Activated T-helper 1 cell treated with anti-CD3 and anti-CD28 coated beads, Interleukin-12 subunit alpha, Interleukin-12 subunit beta, Interleukin-2, Interleukin-4 antibody, amounts not matched to agents 30 ng/mL and 10 ng/mL and 1 ng/mL, durations not matched to agents 14 hours and 24 hours and 36 hours (primary cell): Measurements from ENCODE around the gene TMEM51. TPM values are rescaled to one million over a fixed set of nuclear protein-coding genes. Genes with fewer than 3 reads are reported as not detected.

Experiments used
- DNase-seq: peaks from one replicate; pipeline ENCODE4 v3.0.0; 2021; ENCODE audit warnings: low spot score
- H3K27ac Mint-ChIP-seq: one replicate; pipeline ENCODE4 v1.8.0; 2021; ENCODE audit warnings: mild to moderate bottlenecking, mixed read lengths
- H3K27me3 Mint-ChIP-seq: one replicate; pipeline ENCODE4 v1.8.0; 2022; ENCODE audit warnings: mild to moderate bottlenecking, moderate library complexity, mixed read lengths; ENCODE audit not compliant: insufficient read depth
- H3K36me3 Mint-ChIP-seq: one replicate; pipeline ENCODE4 v1.8.0; 2021; ENCODE audit warnings: low read depth, mixed read lengths
- H3K4me1 Mint-ChIP-seq: one replicate; pipeline ENCODE4 v1.8.0; 2021; ENCODE audit warnings: low read depth, mixed read lengths
- H3K4me3 Mint-ChIP-seq: one replicate; pipeline ENCODE4 v1.8.0; 2021; ENCODE audit warnings: mild to moderate bottlenecking, moderate library complexity, mixed read lengths
- H3K9me3 Mint-ChIP-seq: one replicate; pipeline ENCODE4 v1.8.0; 2021; ENCODE audit warnings: mixed read lengths
- intact Hi-C: fragments of 100-400 bp; cut with micrococcal nuclease; formaldehyde crosslinking; loops from one replicate; pipeline ENCODE4 v1.15.1; 2024
- total RNA-seq: library from RNA; stranded (reverse); gene quantifications from 2 replicates; pipeline ENCODE4 v1.2.3, GENCODE V29; 2022

TMEM51 gene
- total RNA-seq, 1 donor from 2014 or later = 0.21 TPM

- Mint-ChIP-seq H3K4me3 (no peak overlapping the region), H3K9me3 (no peaks in the 10 kb centered on the region), H3K4me1 (peaks cover 9% of the 10 kb centered on the region), H3K27ac (no peak overlapping the region), H3K36me3 (no peaks in the 10 kb centered on the region), H3K27me3 (peaks cover 16% of the 10 kb centered on the region)
- DNase-seq = no peak
- intact Hi-C loops = no loop called here
Measured at GRCh38 chr1:15178571-15179484, 25.3 kb downstream of the TMEM51 start.

- Mint-ChIP-seq H3K27ac (no peak overlapping the region), H3K4me3 (no peak overlapping the region), H3K27me3 (peaks cover 23% of the 10 kb centered on the region), H3K4me1 (peaks cover 4% of the 10 kb centered on the region), H3K9me3 (no peaks in the 10 kb centered on the region), H3K36me3 (no peaks in the 10 kb centered on the region)
- intact Hi-C loops = no loop called here
- no peak for DNase-seq
Measured at GRCh38 chr1:15179485-15179883, 25.9 kb downstream of the TMEM51 start.

- H3K27me3 Mint-ChIP-seq = peaks cover 24% of the 10 kb centered on the region
- H3K27ac Mint-ChIP-seq = no peak overlapping the region
- no peak overlapping the region for H3K4me3 Mint-ChIP-seq
- H3K36me3 Mint-ChIP-seq = no peaks in the 10 kb centered on the region
- no peak for DNase-seq
- H3K4me1 Mint-ChIP-seq = no peaks in the 10 kb centered on the region
- intact Hi-C loops = no loop called here
- H3K9me3 Mint-ChIP-seq = no peaks in the 10 kb centered on the region
Measured at GRCh38 chr1:15180189-15180588, 26.6 kb downstream of the TMEM51 start.

- intact Hi-C loops = no loop called here
- no peaks in the 10 kb centered on the region for H3K9me3 Mint-ChIP-seq
- H3K4me3 Mint-ChIP-seq = no peak overlapping the region
- no peak overlapping the region for H3K27ac Mint-ChIP-seq
- no peaks in the 10 kb centered on the region for H3K4me1 Mint-ChIP-seq
- DNase-seq = no peak
- H3K27me3 Mint-ChIP-seq = peaks cover 19% of the 10 kb centered on the region
- H3K36me3 Mint-ChIP-seq = no peaks in the 10 kb centered on the region
Measured at GRCh38 chr1:15180945-15181523, 27.5 kb downstream of the TMEM51 start.

GRCh38 chr1:15181564-15181963, 28.0 kb downstream of the TMEM51 start:
- Mint-ChIP-seq H3K9me3 (no peaks in the 10 kb centered on the region), H3K36me3 (no peaks in the 10 kb centered on the region), H3K27me3 (peaks cover 16% of the 10 kb centered on the region), H3K4me3 (no peak overlapping the region), H3K27ac (no peak overlapping the region), H3K4me1 (no peaks in the 10 kb centered on the region)
- intact Hi-C loops = no loop called here
- DNase-seq = no peak

- Mint-ChIP-seq H3K27ac (no peak overlapping the region), H3K27me3 (peaks cover 12% of the 10 kb centered on the region), H3K4me1 (no peaks in the 10 kb centered on the region), H3K4me3 (no peak overlapping the region), H3K9me3 (no peaks in the 10 kb centered on the region), H3K36me3 (no peaks in the 10 kb centered on the region)
- intact Hi-C loops = no loop called here
- no peak for DNase-seq
Measured at GRCh38 chr1:15184436-15185241, 31.1 kb downstream of the TMEM51 start.

GRCh38 chr1:15185617-15186016, 32.1 kb downstream of the TMEM51 start:
- Mint-ChIP-seq H3K27ac (no peak overlapping the region), H3K4me3 (no peak overlapping the region), H3K36me3 (no peaks in the 10 kb centered on the region), H3K9me3 (no peaks in the 10 kb centered on the region), H3K27me3 (peaks cover 12% of the 10 kb centered on the region), H3K4me1 (no peaks in the 10 kb centered on the region)
- no peak for DNase-seq
- intact Hi-C loops = no loop called here

GRCh38 chr1:15186073-15186845, 32.7 kb downstream of the TMEM51 start:
- H3K27ac Mint-ChIP-seq = no peak overlapping the region
- no peak overlapping the region for H3K4me3 Mint-ChIP-seq
- no peaks in the 10 kb centered on the region for H3K4me1 Mint-ChIP-seq
- no peaks in the 10 kb centered on the region for H3K36me3 Mint-ChIP-seq
- no peaks in the 10 kb centered on the region for H3K9me3 Mint-ChIP-seq
- no peak for DNase-seq
- peaks cover 10% of the 10 kb centered on the region for H3K27me3 Mint-ChIP-seq
- intact Hi-C loops = no loop called here

GRCh38 chr1:15186846-15187151, 33.3 kb downstream of the TMEM51 start:
- intact Hi-C loops = no loop called here
- Mint-ChIP-seq H3K4me1 (no peaks in the 10 kb centered on the region), H3K27me3 (peaks cover 11% of the 10 kb centered on the region), H3K36me3 (no peaks in the 10 kb centered on the region), H3K4me3 (no peak overlapping the region), H3K27ac (no peak overlapping the region), H3K9me3 (no peaks in the 10 kb centered on the region)
- DNase-seq = no peak

- Mint-ChIP-seq H3K27ac (no peak overlapping the region), H3K9me3 (no peaks in the 10 kb centered on the region), H3K36me3 (no peaks in the 10 kb centered on the region), H3K4me1 (no peaks in the 10 kb centered on the region), H3K4me3 (no peak overlapping the region), H3K27me3 (peaks cover 15% of the 10 kb centered on the region)
- intact Hi-C loops = no loop called here
- DNase-seq = no peak
Measured at GRCh38 chr1:15187175-15188129, 33.9 kb downstream of the TMEM51 start.

- intact Hi-C loops = no loop called here
- no peaks in the 10 kb centered on the region for H3K4me1 Mint-ChIP-seq
- H3K27me3 Mint-ChIP-seq = peaks cover 15% of the 10 kb centered on the region
- no peak for DNase-seq
- H3K4me3 Mint-ChIP-seq = no peak overlapping the region
- no peaks in the 10 kb centered on the region for H3K9me3 Mint-ChIP-seq
- H3K36me3 Mint-ChIP-seq = no peaks in the 10 kb centered on the region
- no peak overlapping the region for H3K27ac Mint-ChIP-seq
Measured at GRCh38 chr1:15188130-15188524, 34.6 kb downstream of the TMEM51 start.

GRCh38 chr1:15188678-15189077, 35.1 kb downstream of the TMEM51 start:
- intact Hi-C loops = no loop called here
- Mint-ChIP-seq H3K27me3 (peaks cover 15% of the 10 kb centered on the region), H3K9me3 (no peaks in the 10 kb centered on the region), H3K27ac (no peak overlapping the region), H3K36me3 (no peaks in the 10 kb centered on the region), H3K4me1 (no peaks in the 10 kb centered on the region), H3K4me3 (no peak overlapping the region)
- no peak for DNase-seq
